ENCODE data around the gene MEIS1.

DNA sequence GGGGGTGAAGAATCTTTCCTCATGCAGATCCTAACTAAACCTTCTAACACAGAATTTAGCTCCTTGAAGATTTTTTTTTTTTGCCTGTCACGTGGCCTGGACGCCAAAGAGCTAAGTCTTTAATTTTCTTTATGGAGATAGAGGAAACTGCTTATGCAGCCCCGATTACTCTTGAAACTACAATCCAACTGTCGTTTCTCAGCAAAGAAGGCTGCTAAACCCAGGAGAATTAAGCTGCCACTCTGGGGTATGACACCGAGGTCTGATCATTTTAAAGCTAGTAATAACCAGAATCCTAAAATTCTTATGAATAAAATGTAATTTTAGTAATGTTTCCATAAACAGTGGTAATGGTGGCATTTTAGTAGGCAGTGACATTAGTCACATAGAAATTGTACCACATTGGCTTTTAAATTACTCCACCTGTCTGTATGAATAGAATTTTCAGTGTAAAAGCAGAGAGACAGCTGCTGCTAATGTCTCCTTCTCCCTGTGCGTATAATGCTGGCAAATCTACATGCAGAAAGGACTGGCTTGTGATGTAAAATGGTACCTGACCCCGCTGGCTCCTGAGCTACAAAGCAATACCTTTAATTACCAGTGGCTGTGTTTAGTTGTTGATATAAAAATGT lies 86.5 kb downstream of the MEIS1 start:
- TF ChIP-seq POLR2A (IDR thresholded peaks at IDR 0.05) (no peak), POLR2AphosphoS5 (IDR thresholded peaks at IDR 0.05) (no peak)
- TF ChIP-seq, protein P1, sequence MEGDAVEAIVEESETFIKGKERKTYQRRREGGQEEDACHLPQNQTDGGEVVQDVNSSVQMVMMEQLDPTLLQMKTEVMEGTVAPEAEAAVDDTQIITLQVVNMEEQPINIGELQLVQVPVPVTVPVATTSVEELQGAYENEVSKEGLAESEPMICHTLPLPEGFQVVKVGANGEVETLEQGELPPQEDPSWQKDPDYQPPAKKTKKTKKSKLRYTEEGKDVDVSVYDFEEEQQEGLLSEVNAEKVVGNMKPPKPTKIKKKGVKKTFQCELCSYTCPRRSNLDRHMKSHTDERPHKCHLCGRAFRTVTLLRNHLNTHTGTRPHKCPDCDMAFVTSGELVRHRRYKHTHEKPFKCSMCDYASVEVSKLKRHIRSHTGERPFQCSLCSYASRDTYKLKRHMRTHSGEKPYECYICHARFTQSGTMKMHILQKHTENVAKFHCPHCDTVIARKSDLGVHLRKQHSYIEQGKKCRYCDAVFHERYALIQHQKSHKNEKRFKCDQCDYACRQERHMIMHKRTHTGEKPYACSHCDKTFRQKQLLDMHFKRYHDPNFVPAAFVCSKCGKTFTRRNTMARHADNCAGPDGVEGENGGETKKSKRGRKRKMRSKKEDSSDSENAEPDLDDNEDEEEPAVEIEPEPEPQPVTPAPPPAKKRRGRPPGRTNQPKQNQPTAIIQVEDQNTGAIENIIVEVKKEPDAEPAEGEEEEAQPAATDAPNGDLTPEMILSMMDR (IDR thresholded peaks at IDR 0.05) = no peak
